Caco-2 (cell line): ENCODE results near the gene SLX9. TPM values are rescaled to one million over a fixed set of nuclear protein-coding genes. Genes with fewer than 3 reads are reported as not detected.
A peak's percentile ranks its signal among the peaks of the same experiment; 100 is the strongest.

Experiments used
- Bru-seq: library from RNA; stranded (reverse); fragments of 400-500 nt; gene quantifications from one replicate; lab custom pipeline; 2021; lab: Mats Ljungman, UMichigan
- BruChase-seq, 2 experiments: library from RNA; stranded (reverse); fragments of 400-500 nt; gene quantifications; one replicate each; lab custom pipeline; 2021; lab: Mats Ljungman, UMichigan
- BruUV-seq: library from RNA; stranded (reverse); fragments of 400-500 nt; replicated peaks from 2 replicates; lab custom pipeline; 2021; lab: Mats Ljungman, UMichigan
- CTCF ChIA-PET: fragments of 300-600 bp; sonication (Branson Sonifier 250); formaldehyde crosslinking; loops from one replicate; lab custom pipeline; 2022; ENCODE audit warnings: antibody characterized with exemption; lab: Charles Lee
- POLR2A ChIA-PET: fragments of 300-600 bp; sonication (Branson Sonifier 250); formaldehyde crosslinking; loops from one replicate; lab custom pipeline; 2022; ENCODE audit warnings: antibody characterized with exemption; lab: Charles Lee
- DNase-seq, 2 experiments: peaks; one replicate each; pipeline versions ENCODE4 v3.0.0 to v3.0.0-alpha.2; 2020 to 2022
- H3K27me3 ChIP-seq: replicated peaks from 2 replicates; pipeline ENCODE4 v1.6.0; 2011; ENCODE audit warnings: low read length; ENCODE audit not compliant: control insufficient read depth, insufficient read depth
- H3K36me3 ChIP-seq: 2 replicates; pipeline ENCODE4 v1.5.1; 2011; ENCODE audit warnings: low read length; ENCODE audit not compliant: control insufficient read depth, insufficient read depth
- H3K4me1 ChIP-seq: fragments of 250-450 bp; sonication (Bioruptor Pico); 2 replicates; pipeline ENCODE4 v1.5.1; 2020; ENCODE audit warnings: mild to moderate bottlenecking
- H3K4me3 ChIP-seq: 2 replicates; pipeline ENCODE4 v1.5.1; 2011; ENCODE audit warnings: low read depth, mild to moderate bottlenecking, control low read depth, low read length
- H3K9me3 ChIP-seq: fragments of 250-450 bp; sonication (Bioruptor Pico); 2 replicates; pipeline ENCODE4 v1.5.1; 2020; ENCODE audit warnings: mild to moderate bottlenecking, moderate library complexity
- H3K27ac Mint-ChIP-seq: one replicate; pipeline ENCODE4 v1.8.0; 2022; ENCODE audit warnings: mixed read lengths; ENCODE audit not compliant: unreplicated experiment
- H3K27me3 Mint-ChIP-seq: one replicate; pipeline ENCODE4 v1.8.0; 2022; ENCODE audit warnings: mixed read lengths; ENCODE audit not compliant: insufficient read depth, unreplicated experiment
- H3K36me3 Mint-ChIP-seq: one replicate; pipeline ENCODE4 v1.8.0; 2022; ENCODE audit warnings: mild to moderate bottlenecking, mixed read lengths; ENCODE audit not compliant: insufficient read depth, unreplicated experiment
- H3K4me1 Mint-ChIP-seq: one replicate; pipeline ENCODE4 v1.8.0; 2022; ENCODE audit warnings: low read depth, mixed read lengths; ENCODE audit not compliant: unreplicated experiment
- H3K4me3 Mint-ChIP-seq: one replicate; pipeline ENCODE4 v1.8.0; 2022; ENCODE audit warnings: mild to moderate bottlenecking, moderate library complexity, mixed read lengths; ENCODE audit not compliant: unreplicated experiment
- H3K9me3 Mint-ChIP-seq: one replicate; pipeline ENCODE4 v1.8.0; 2022; ENCODE audit warnings: mixed read lengths; ENCODE audit not compliant: unreplicated experiment
- CTCF ChIP-seq, 2 experiments: fragments of 200-600 bp in 1 of 2; IDR thresholded peaks; 1 replicate in 1 of 2; 2 replicates in 1 of 2; pipeline versions ENCODE4 v1.5.1 to v1.8.0; 2011 to 2022; ENCODE audit warnings: antibody characterized with exemption in 1 of 2, control low read depth in 1 of 2, inconsistent platforms in 1 of 2, low read depth in 1 of 2, low read length in 1 of 2, mild to moderate bottlenecking in 1 of 2, moderate library complexity in 1 of 2; ENCODE audit not compliant: insufficient read depth in 1 of 2, severe bottlenecking in 1 of 2, unreplicated experiment in 1 of 2
- intact Hi-C: fragments of 100-400 bp; cut with micrococcal nuclease; formaldehyde crosslinking; loops from one replicate; pipeline ENCODE4 v1.10.0; 2022; ENCODE audit not compliant: unreplicated experiment
- long read RNA-seq: library from polyadenylated mRNA; stranded (forward); transcript quantifications from one replicate; pipeline ENCODE4 v2.0.0, GENCODE V29; 2022
- total RNA-seq: library from RNA; stranded (reverse); gene quantifications from 2 replicates; pipeline ENCODE4 v1.2.3, GENCODE V29; 2022

The SLX9 gene
- total RNA-seq, result 54.0 and 62.1 TPM in 2 replicates
- Bru-seq, nascent RNA, result percentile 68 among the genes with signal in this experiment
- percentile 65 among the genes with signal in this experiment for BruChase-seq, experiment 1, labeled RNA remaining after a 2-hour chase
- percentile 66 among the genes with signal in this experiment for BruChase-seq, experiment 2, labeled RNA remaining after a 6-hour chase
- long read RNA-seq, transcript FAM207A-201 (6 exons, 927 nt), result major isoform, 12 of 43 reads
- long read RNA-seq, transcript FAM207A-202 (6 exons, 880 nt), result minor isoform, 11 of 43 reads
- long read RNA-seq, partial matches to known transcripts, result 14 of 43 reads
- long read RNA-seq, other reads (novel, unspliced or antisense), result 6 of 43 reads

GRCh38 chr21:44939532-44940115 lies at the start of gene SLX9:
SLX9 (plus strand) TSS chr21:44940029; CDS start chr21:44940058, 29 bp downstream.
- DNase-seq, result peak; percentile 77 to 87
- Histone ChIP-seq H3K4me3 (peak within 1 kb of the TSS; percentile 94), H3K4me1 (peaks cover 6% of the 10 kb centered on the region; the same call in 1 of the 2 replicates), H3K9me3 (no peaks in the 10 kb centered on the region), H3K27me3 (no peaks in the 10 kb centered on the region), H3K36me3 (peaks cover 3% of the 10 kb centered on the region)
- intact Hi-C loops, result no loop called here
- TF ChIP-seq CTCF (IDR thresholded peaks at IDR 0.05; ENCODE audit: insufficient read depth in 1 of 2, low read depth in 1 of 2, low read length in 1 of 2, severe bottlenecking in 1 of 2, unreplicated experiment in 1 of 2), result no peak
- ChIA-PET POLR2A (interaction anchor here (0.7 to 1.1 kb wide), 2 partner anchors 348 to 524 kb away, joined by 3 read pairs; partner anchors contain the start of gene POFUT2), CTCF (interaction anchor here (0.7 to 0.8 kb wide), 2 partner anchors 200 to 323 kb away, joined by 3 to 5 read pairs; no protein-coding TSS in a partner anchor)
- peak within 1 kb of the TSS; percentile 93 for H3K4me3 Mint-ChIP-seq
- peak within 1 kb of the TSS; percentile 94 for H3K27ac Mint-ChIP-seq
- H3K36me3 Mint-ChIP-seq, result peaks cover 10% of the 10 kb centered on the region
- BruUV-seq, result no TSS peak
- no peaks in the 10 kb centered on the region for H3K27me3 Mint-ChIP-seq
- H3K4me1 Mint-ChIP-seq, result peaks cover 11% of the 10 kb centered on the region
- no peaks in the 10 kb centered on the region for H3K9me3 Mint-ChIP-seq

GRCh38 chr21:44890338-44890931 lies 49.4 kb upstream of the SLX9 start:
- no peak for TF ChIP-seq CTCF (IDR thresholded peaks at IDR 0.05; ENCODE audit: insufficient read depth in 1 of 2, low read depth in 1 of 2, low read length in 1 of 2, severe bottlenecking in 1 of 2, unreplicated experiment in 1 of 2)
- H3K27me3 ChIP-seq, result no peaks in the 10 kb centered on the region

GRCh38 chr21:44890961-44891541 lies 48.8 kb upstream of the SLX9 start:
- intact Hi-C loops, result no loop called here
- no TSS peak for BruUV-seq
- no peak overlapping the region for H3K4me3 Mint-ChIP-seq

More at GRCh38 chr21:44890338-44890931, 49.4 kb upstream of the SLX9 start:
- Mint-ChIP-seq H3K4me3 (no peak overlapping the region), H3K27me3 (peaks cover 4% of the 10 kb centered on the region), H3K4me1 (no peaks in the 10 kb centered on the region), H3K9me3 (no peaks in the 10 kb centered on the region), H3K36me3 (no peaks in the 10 kb centered on the region), H3K27ac (no peak overlapping the region)
- H3K4me3 ChIP-seq, result no peak overlapping the region
- POLR2A ChIA-PET, result no interaction called here
- intact Hi-C loops, result no loop called here
- no peaks in the 10 kb centered on the region for H3K9me3 ChIP-seq
- H3K36me3 ChIP-seq, result no peaks in the 10 kb centered on the region
- BruUV-seq, result no TSS peak
- CTCF ChIA-PET, result no interaction called here
- no peaks in the 10 kb centered on the region for H3K4me1 ChIP-seq
- DNase-seq, result peak in 1 of 2 experiments; percentile 14

More at GRCh38 chr21:44890961-44891541, 48.8 kb upstream of the SLX9 start:
- Histone ChIP-seq H3K36me3 (no peaks in the 10 kb centered on the region), H3K9me3 (no peaks in the 10 kb centered on the region), H3K4me3 (no peak overlapping the region), H3K4me1 (no peaks in the 10 kb centered on the region), H3K27me3 (no peaks in the 10 kb centered on the region)
- CTCF ChIA-PET, result no interaction called here
- no peak for DNase-seq
- no peaks in the 10 kb centered on the region for H3K4me1 Mint-ChIP-seq
- H3K9me3 Mint-ChIP-seq, result no peaks in the 10 kb centered on the region
- TF ChIP-seq CTCF (IDR thresholded peaks at IDR 0.05; ENCODE audit: insufficient read depth in 1 of 2, low read depth in 1 of 2, low read length in 1 of 2, severe bottlenecking in 1 of 2, unreplicated experiment in 1 of 2), result no peak
- H3K27ac Mint-ChIP-seq, result no peak overlapping the region
- POLR2A ChIA-PET, result no interaction called here
- H3K27me3 Mint-ChIP-seq, result peaks cover 4% of the 10 kb centered on the region
- no peaks in the 10 kb centered on the region for H3K36me3 Mint-ChIP-seq
